SH-SY5Y (cell line): ENCODE data around the gene AXIN2.

Source experiments
- GATA2 ChIP-seq: IDR thresholded peaks from 2 replicates; pipeline ENCODE4 v1.6.1; 2011; ENCODE audit warnings: mild to moderate bottlenecking, low read depth, low read length
- GATA3 ChIP-seq: IDR thresholded peaks from 2 replicates; pipeline ENCODE4 v1.6.1; 2011; ENCODE audit warnings: low read depth, mild to moderate bottlenecking, low read length, moderate library complexity

Gene AXIN2

GRCh38 chr17:65482201-65482600 lies 79.2 kb downstream of the AXIN2 start:
- TF ChIP-seq GATA3 (no peak), GATA2 (no peak)

DNA sequence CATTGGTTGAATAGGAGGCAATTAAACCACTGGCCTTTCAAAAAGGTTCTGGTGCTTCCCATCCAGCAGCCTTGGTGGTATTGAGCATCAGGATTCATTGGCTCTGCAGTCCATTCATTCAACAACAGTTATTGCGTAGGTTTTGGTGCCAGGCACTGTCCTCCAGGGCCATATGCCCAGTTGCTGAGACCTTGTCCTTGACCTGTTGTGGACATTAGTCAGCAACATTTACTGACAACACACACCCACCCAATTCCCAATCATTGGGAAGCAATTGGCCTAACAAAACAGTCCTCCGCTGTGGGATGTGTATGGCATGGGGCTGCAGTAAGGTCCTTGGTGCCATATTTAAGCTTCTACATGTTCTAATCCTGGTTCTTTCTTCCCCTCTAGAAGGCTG lies 82.2 kb downstream of the AXIN2 start:
- TF ChIP-seq GATA3 (no peak), GATA2 (no peak)
